ENCODE measurements around the gene LRG1. TPM values are rescaled to one million over a fixed set of nuclear protein-coding genes. Genes with fewer than 3 reads are reported as not detected.

Gene LRG1
- total RNA-seq, 2 donors from 2014 or later = 0.41 to 13.5 TPM

- Histone ChIP-seq H3K9me3 (no peaks in the 10 kb centered on the region), H3K4me1 (ENCODE audit: control insufficient read depth in 1 of 2, low read depth in 2 of 2) (no peaks in the 10 kb centered on the region), H3K36me3 (peaks cover 23% of the 10 kb centered on the region), H3K27ac (no peak overlapping the region), H3K27me3 (replicated peaks; ENCODE audit: insufficient read depth) (no peaks in the 10 kb centered on the region), H3K4me3 (no peak overlapping the region)
- TF ChIP-seq CTCF (IDR thresholded peaks at IDR 0.05) = no peak
- ATAC-seq (ENCODE audit: insufficient number of reproducible peaks, low FRiP score, low read depth) (no peak), DNase-seq (ENCODE audit: low spot score) (no peak)
Measured at GRCh38 chr19:4499855-4500254, 40.0 kb downstream of the LRG1 start.

- no peak for TF ChIP-seq CTCF (IDR thresholded peaks at IDR 0.05)
- no peak overlapping the region for H3K4me3 ChIP-seq
- no peaks in the 10 kb centered on the region for H3K4me1 ChIP-seq (ENCODE audit: control insufficient read depth in 1 of 2, low read depth in 2 of 2)
- peaks cover 28% of the 10 kb centered on the region for H3K36me3 ChIP-seq
- ATAC-seq (ENCODE audit: insufficient number of reproducible peaks, low FRiP score, low read depth) (no peak), DNase-seq (ENCODE audit: low spot score) (no peak)
- no peaks in the 10 kb centered on the region for H3K27me3 ChIP-seq (replicated peaks; ENCODE audit: insufficient read depth)
- no peaks in the 10 kb centered on the region for H3K9me3 ChIP-seq
- no peak overlapping the region for H3K27ac ChIP-seq
Measured at GRCh38 chr19:4499318-4499717, 40.5 kb downstream of the LRG1 start.

- Histone ChIP-seq H3K9me3 (no peaks in the 10 kb centered on the region), H3K27ac (no peak overlapping the region), H3K4me3 (no peak overlapping the region), H3K36me3 (peaks cover 34% of the 10 kb centered on the region), H3K27me3 (replicated peaks; ENCODE audit: insufficient read depth) (no peaks in the 10 kb centered on the region), H3K4me1 (ENCODE audit: control insufficient read depth in 1 of 2, low read depth in 2 of 2) (no peaks in the 10 kb centered on the region)
- ATAC-seq (ENCODE audit: insufficient number of reproducible peaks, low FRiP score, low read depth) (no peak), DNase-seq (ENCODE audit: low spot score) (no peak)
- no peak for TF ChIP-seq CTCF (IDR thresholded peaks at IDR 0.05)
Measured at GRCh38 chr19:4498694-4499093, 41.1 kb downstream of the LRG1 start.

GRCh38 chr19:4497770-4498389, 42.0 kb downstream of the LRG1 start:
- Histone ChIP-seq H3K4me1 (ENCODE audit: control insufficient read depth in 1 of 2, low read depth in 2 of 2) (no peaks in the 10 kb centered on the region), H3K9me3 (no peaks in the 10 kb centered on the region), H3K36me3 (peaks cover 38% of the 10 kb centered on the region), H3K4me3 (no peak overlapping the region), H3K27ac (no peak overlapping the region), H3K27me3 (replicated peaks; ENCODE audit: insufficient read depth) (no peaks in the 10 kb centered on the region)
- no peak for ATAC-seq (ENCODE audit: insufficient number of reproducible peaks, low FRiP score, low read depth)
- no peak for TF ChIP-seq CTCF (IDR thresholded peaks at IDR 0.05)
- no peak for DNase-seq (ENCODE audit: low spot score)

GRCh38 chr19:4496304-4496703, 43.5 kb downstream of the LRG1 start:
- Histone ChIP-seq H3K9me3 (no peaks in the 10 kb centered on the region), H3K27me3 (replicated peaks; ENCODE audit: insufficient read depth) (no peaks in the 10 kb centered on the region), H3K27ac (no peak overlapping the region), H3K36me3 (peaks cover 45% of the 10 kb centered on the region), H3K4me1 (ENCODE audit: control insufficient read depth in 1 of 2, low read depth in 2 of 2) (no peaks in the 10 kb centered on the region), H3K4me3 (no peak overlapping the region)
- no peak for TF ChIP-seq CTCF (IDR thresholded peaks at IDR 0.05)
- no peak for ATAC-seq (ENCODE audit: insufficient number of reproducible peaks, low FRiP score, low read depth)
- DNase-seq (ENCODE audit: low spot score) = no peak
